ENCODE measurements around the gene CGREF1. TPM values are rescaled to one million over a fixed set of nuclear protein-coding genes. Genes with fewer than 3 reads are reported as not detected.

CGREF1 gene
- total RNA-seq, 1 experiment from 2014 or later = 5.0 TPM

GRCh38 chr2:27147935-27148334, 29.0 kb upstream of the CGREF1 start:
- TF ChIP-seq CTCF (IDR thresholded peaks at IDR 0.05; ENCODE audit: insufficient read depth in 1 of 2, low read depth in 1 of 2, low read length in 1 of 2, severe bottlenecking in 1 of 2, unreplicated experiment in 1 of 2) = no peak
- Mint-ChIP-seq H3K27me3 (ENCODE audit: insufficient read depth, unreplicated experiment) (peaks cover 3% of the 10 kb centered on the region), H3K4me3 (ENCODE audit: unreplicated experiment) (no peak overlapping the region), H3K4me1 (ENCODE audit: low read depth, unreplicated experiment) (no peaks in the 10 kb centered on the region), H3K9me3 (ENCODE audit: unreplicated experiment) (no peaks in the 10 kb centered on the region), H3K36me3 (ENCODE audit: insufficient read depth, unreplicated experiment) (no peaks in the 10 kb centered on the region), H3K27ac (ENCODE audit: unreplicated experiment) (no peak overlapping the region)
- ChIA-PET POLR2A (no interaction called here), CTCF (interaction anchor here (6.6 kb wide), 1 partner anchor 43 kb away, joined by 67 read pairs; no protein-coding TSS in a partner anchor)
- DNase-seq = peak in 1 of 2 experiments; percentile 29
- no peaks in the 10 kb centered on the region for H3K36me3 ChIP-seq (ENCODE audit: control insufficient read depth, insufficient read depth, low read length)
- intact Hi-C loops (cut with micrococcal nuclease; ENCODE audit: unreplicated experiment) = no loop called here
- H3K4me3 ChIP-seq (ENCODE audit: low read depth, low read length) = no peak overlapping the region
- H3K27me3 ChIP-seq (replicated peaks; ENCODE audit: control insufficient read depth, insufficient read depth, low read length) = no peaks in the 10 kb centered on the region
- H3K9me3 ChIP-seq = no peaks in the 10 kb centered on the region
- no peaks in the 10 kb centered on the region for H3K4me1 ChIP-seq
- BruUV-seq (replicated peaks) = no TSS peak

GRCh38 chr2:27145682-27146081, 26.8 kb upstream of the CGREF1 start:
- no peak overlapping the region for H3K4me3 ChIP-seq (ENCODE audit: low read depth, low read length)
- Mint-ChIP-seq H3K4me3 (ENCODE audit: unreplicated experiment) (no peak overlapping the region), H3K9me3 (ENCODE audit: unreplicated experiment) (no peaks in the 10 kb centered on the region), H3K4me1 (ENCODE audit: low read depth, unreplicated experiment) (no peaks in the 10 kb centered on the region), H3K27me3 (ENCODE audit: insufficient read depth, unreplicated experiment) (peaks cover 3% of the 10 kb centered on the region), H3K27ac (ENCODE audit: unreplicated experiment) (no peak overlapping the region), H3K36me3 (ENCODE audit: insufficient read depth, unreplicated experiment) (no peaks in the 10 kb centered on the region)
- no TSS peak for BruUV-seq (replicated peaks)
- H3K9me3 ChIP-seq = no peaks in the 10 kb centered on the region
- ChIA-PET CTCF (no interaction called here), POLR2A (no interaction called here)
- no peaks in the 10 kb centered on the region for H3K36me3 ChIP-seq (ENCODE audit: control insufficient read depth, insufficient read depth, low read length)
- intact Hi-C loops (cut with micrococcal nuclease; ENCODE audit: unreplicated experiment) = no loop called here
- DNase-seq = no peak
- TF ChIP-seq CTCF (IDR thresholded peaks at IDR 0.05; ENCODE audit: insufficient read depth in 1 of 2, low read depth in 1 of 2, low read length in 1 of 2, severe bottlenecking in 1 of 2, unreplicated experiment in 1 of 2) = no peak
- no peaks in the 10 kb centered on the region for H3K27me3 ChIP-seq (replicated peaks; ENCODE audit: control insufficient read depth, insufficient read depth, low read length)
- no peaks in the 10 kb centered on the region for H3K4me1 ChIP-seq

GRCh38 chr2:27143285-27143684, 24.4 kb upstream of the CGREF1 start:
- Histone ChIP-seq H3K36me3 (ENCODE audit: control insufficient read depth, insufficient read depth, low read length) (no peaks in the 10 kb centered on the region), H3K4me3 (ENCODE audit: low read depth, low read length) (no peak overlapping the region), H3K9me3 (no peaks in the 10 kb centered on the region), H3K27me3 (replicated peaks; ENCODE audit: control insufficient read depth, insufficient read depth, low read length) (no peaks in the 10 kb centered on the region), H3K4me1 (no peaks in the 10 kb centered on the region)
- H3K4me1 Mint-ChIP-seq (ENCODE audit: low read depth, unreplicated experiment) = no peaks in the 10 kb centered on the region
- peaks cover 3% of the 10 kb centered on the region for H3K27me3 Mint-ChIP-seq (ENCODE audit: insufficient read depth, unreplicated experiment)
- ChIA-PET CTCF (no interaction called here), POLR2A (no interaction called here)
- no peak overlapping the region for H3K27ac Mint-ChIP-seq (ENCODE audit: unreplicated experiment)
- TF ChIP-seq CTCF (IDR thresholded peaks at IDR 0.05; ENCODE audit: insufficient read depth in 1 of 2, low read depth in 1 of 2, low read length in 1 of 2, severe bottlenecking in 1 of 2, unreplicated experiment in 1 of 2) = no peak
- intact Hi-C loops (cut with micrococcal nuclease; ENCODE audit: unreplicated experiment) = no loop called here
- DNase-seq = peak in 1 of 2 experiments; percentile 17
- H3K36me3 Mint-ChIP-seq (ENCODE audit: insufficient read depth, unreplicated experiment) = no peaks in the 10 kb centered on the region
- H3K4me3 Mint-ChIP-seq (ENCODE audit: unreplicated experiment) = no peak overlapping the region
- BruUV-seq (replicated peaks) = no TSS peak
- H3K9me3 Mint-ChIP-seq (ENCODE audit: unreplicated experiment) = no peaks in the 10 kb centered on the region
